ENCODE measurements around the gene FAM32A. TPM values are rescaled to one million over a fixed set of nuclear protein-coding genes. Genes with fewer than 3 reads are reported as not detected.

Gene FAM32A
- total RNA-seq, 1 experiment from 2014 or later, result 141 TPM

GRCh38 chr19:16228637-16229321 is 43.6 kb downstream of the FAM32A start:
- peaks cover 9% of the 10 kb centered on the region; the same call in 1 of the 2 replicates for H3K36me3 ChIP-seq (ENCODE audit: low read depth, low read length)
- H3K27me3 ChIP-seq (ENCODE audit: low read length), result no peaks in the 10 kb centered on the region
- CTCF ChIA-PET, result no interaction called here

DNA sequence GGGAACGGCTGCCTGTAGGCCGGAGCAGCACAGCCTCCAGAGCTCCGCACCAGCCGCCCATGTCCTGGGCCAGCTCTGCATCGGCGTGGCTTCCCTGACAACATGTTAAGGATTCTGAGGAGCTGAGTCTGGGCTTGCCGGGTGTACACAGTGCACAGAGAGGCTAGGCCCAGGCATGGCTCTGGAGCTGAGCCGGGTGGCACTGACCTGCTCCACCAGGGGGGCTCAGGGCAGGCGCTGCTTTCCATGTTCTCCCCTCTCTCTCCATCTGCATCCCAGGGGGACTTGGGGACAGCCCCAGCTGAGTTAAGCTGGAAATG is 44.1 kb downstream of the FAM32A start:
- ATAC-seq, result no peak
- Histone ChIP-seq H3K9ac (ENCODE audit: low read length) (no peak overlapping the region), H3F3A (ENCODE audit: low read length, unreplicated experiment) (no peaks in the 10 kb centered on the region), H3K4me2 (ENCODE audit: low read length) (no peak overlapping the region), H3K9me3 (ENCODE audit: low read length) (no peaks in the 10 kb centered on the region), H3K27me3 (ENCODE audit: low read length) (no peaks in the 10 kb centered on the region), H3K4me1 (ENCODE audit: insufficient read depth, low read length) (no peaks in the 10 kb centered on the region), H3K4me3 (ENCODE audit: low read length) (no peak overlapping the region), H3K9me2 (replicated peaks; ENCODE audit: low read length) (no peaks in the 10 kb centered on the region), H3K27ac (ENCODE audit: low read length) (no peak overlapping the region), H2AFZ (ENCODE audit: low read length) (no peak overlapping the region), H4K20me1 (ENCODE audit: low read length) (no peaks in the 10 kb centered on the region), H3K36me3 (ENCODE audit: low read depth, low read length) (peaks cover 9% of the 10 kb centered on the region; the same call in 1 of the 2 replicates), H3K79me2 (ENCODE audit: low read length) (no peaks in the 10 kb centered on the region)
- ChIA-PET CTCF (no interaction called here), POLR2A (ENCODE audit: unreplicated experiment) (no interaction called here)
- TF ChIP-seq EZH2 (IDR thresholded peaks at IDR 0.05; ENCODE audit: low read length, unreplicated experiment) (no peak), EZH2phosphoT487 (IDR thresholded peaks at IDR 0.05; ENCODE audit: borderline replicate concordance, low read length) (no peak), CTCF (conservative IDR thresholded peaks at IDR 0.05; ENCODE audit: low read depth, low read length) (no peak)
- no TSS peak for BruUV-seq (replicated peaks)
- intact Hi-C loops (cut with micrococcal nuclease), result no loop called here
- no peak for DNase-seq

More at GRCh38 chr19:16228637-16229321, 43.6 kb downstream of the FAM32A start:
- TF ChIP-seq CTCF (conservative IDR thresholded peaks at IDR 0.05; ENCODE audit: low read depth, low read length), result no peak
- TF ChIP-seq EZH2 (IDR thresholded peaks at IDR 0.05; ENCODE audit: low read length, unreplicated experiment), result no peak
- no peak for TF ChIP-seq EZH2phosphoT487 (IDR thresholded peaks at IDR 0.05; ENCODE audit: borderline replicate concordance, low read length)
- Histone ChIP-seq H3K4me1 (ENCODE audit: insufficient read depth, low read length) (no peaks in the 10 kb centered on the region), H3K9me2 (replicated peaks; ENCODE audit: low read length) (no peaks in the 10 kb centered on the region), H3K4me3 (ENCODE audit: low read length) (no peak overlapping the region), H3K9ac (ENCODE audit: low read length) (no peak overlapping the region), H4K20me1 (ENCODE audit: low read length) (no peaks in the 10 kb centered on the region), H3K9me3 (ENCODE audit: low read length) (no peaks in the 10 kb centered on the region), H3K79me2 (ENCODE audit: low read length) (no peaks in the 10 kb centered on the region), H3K4me2 (ENCODE audit: low read length) (no peak overlapping the region), H3F3A (ENCODE audit: low read length, unreplicated experiment) (no peaks in the 10 kb centered on the region), H3K27ac (ENCODE audit: low read length) (no peak overlapping the region), H2AFZ (ENCODE audit: low read length) (no peak overlapping the region)
- DNase-seq (no peak), ATAC-seq (no peak)
- no TSS peak for BruUV-seq (replicated peaks)
- POLR2A ChIA-PET (ENCODE audit: unreplicated experiment), result no interaction called here
- intact Hi-C loops (cut with micrococcal nuclease), result no loop called here

- Histone ChIP-seq H3K36me3 (ENCODE audit: low read depth, low read length) (peaks cover 9% of the 10 kb centered on the region; the same call in 1 of the 2 replicates), H3K9ac (ENCODE audit: low read length) (no peak overlapping the region), H2AFZ (ENCODE audit: low read length) (no peak overlapping the region), H3K4me1 (ENCODE audit: insufficient read depth, low read length) (no peaks in the 10 kb centered on the region), H3K9me3 (ENCODE audit: low read length) (no peaks in the 10 kb centered on the region), H3K4me3 (ENCODE audit: low read length) (no peak overlapping the region), H4K20me1 (ENCODE audit: low read length) (no peaks in the 10 kb centered on the region), H3K9me2 (replicated peaks; ENCODE audit: low read length) (no peaks in the 10 kb centered on the region), H3K79me2 (ENCODE audit: low read length) (no peaks in the 10 kb centered on the region), H3F3A (ENCODE audit: low read length, unreplicated experiment) (no peaks in the 10 kb centered on the region), H3K27me3 (ENCODE audit: low read length) (no peaks in the 10 kb centered on the region), H3K27ac (ENCODE audit: low read length) (no peak overlapping the region), H3K4me2 (ENCODE audit: low read length) (no peak overlapping the region)
- BruUV-seq (replicated peaks), result no TSS peak
- intact Hi-C loops (cut with micrococcal nuclease), result no loop called here
- ChIA-PET CTCF (no interaction called here), POLR2A (ENCODE audit: unreplicated experiment) (no interaction called here)
- DNase-seq, result no peak
- ATAC-seq, result no peak
- TF ChIP-seq EZH2phosphoT487 (IDR thresholded peaks at IDR 0.05; ENCODE audit: borderline replicate concordance, low read length), result no peak
- no peak for TF ChIP-seq EZH2 (IDR thresholded peaks at IDR 0.05; ENCODE audit: low read length, unreplicated experiment)
- no peak for TF ChIP-seq CTCF (conservative IDR thresholded peaks at IDR 0.05; ENCODE audit: low read depth, low read length)
These were observed 46.9 kb downstream of the FAM32A start for GRCh38 chr19:16232127-16232526.

Data from PC-3 (cell line).